MM.1S (cell line): ENCODE results near the gene DUS3L.

Experiments used
- DNase-seq: peaks from one replicate; pipeline ENCODE4 v3.0.0-alpha.2; 2015
- H2AFZ ChIP-seq: fragments of 300-600 bp; sonication (generic); 2 replicates; pipeline ENCODE4 v1.6.0; 2016; ENCODE audit warnings: antibody characterized with exemption, low read length
- H3F3A ChIP-seq: fragments of 300-600 bp; sonication (generic); 2 replicates; pipeline ENCODE4 v1.6.1; 2016; ENCODE audit warnings: mild to moderate bottlenecking, antibody characterized with exemption, low read length, moderate library complexity, mixed read lengths; ENCODE audit not compliant: insufficient read depth
- H3K27ac ChIP-seq: fragments of 300-600 bp; sonication (generic); 2 replicates; pipeline ENCODE4 v1.5.1; 2016; ENCODE audit warnings: mild to moderate bottlenecking, low read length
- H3K27me3 ChIP-seq: fragments of 300-600 bp; sonication (generic); replicated peaks from 2 replicates; pipeline ENCODE4 v1.6.0; 2016; ENCODE audit warnings: low read length; ENCODE audit not compliant: insufficient read depth
- H3K36me3 ChIP-seq: fragments of 300-600 bp; sonication (generic); replicated peaks from 2 replicates; pipeline ENCODE4 v1.6.1; 2016; ENCODE audit warnings: mild to moderate bottlenecking, low read length, mixed read lengths; ENCODE audit not compliant: insufficient read depth
- H3K4me1 ChIP-seq: fragments of 300-600 bp; sonication (generic); 2 replicates; pipeline ENCODE4 v1.6.1; 2016; ENCODE audit warnings: low read length, mixed read lengths
- H3K4me2 ChIP-seq: fragments of 300-600 bp; sonication (generic); 2 replicates; pipeline ENCODE4 v1.6.0; 2016; ENCODE audit warnings: low read depth, low read length
- H3K4me3 ChIP-seq: fragments of 300-600 bp; sonication (generic); 2 replicates; pipeline ENCODE4 v1.5.1; 2016; ENCODE audit warnings: low read length, mixed read lengths
- H3K79me2 ChIP-seq: fragments of 300-600 bp; sonication (generic); 2 replicates; pipeline ENCODE4 v1.6.1; 2016; ENCODE audit warnings: mixed run types, low read length, mixed read lengths
- H3K9ac ChIP-seq: fragments of 300-600 bp; sonication (generic); 2 replicates; pipeline ENCODE4 v1.6.1; 2016; ENCODE audit warnings: low read length, mixed read lengths
- H3K9me2 ChIP-seq: fragments of 300-600 bp; sonication (generic); replicated peaks from 2 replicates; pipeline ENCODE4 v1.6.1; 2016; ENCODE audit warnings: mild to moderate bottlenecking, low read length, mixed read lengths; ENCODE audit not compliant: insufficient read depth
- H3K9me3 ChIP-seq: fragments of 300-600 bp; sonication (generic); replicated peaks from 2 replicates; pipeline ENCODE4 v1.6.1; 2016; ENCODE audit warnings: mild to moderate bottlenecking, low read length, mixed read lengths; ENCODE audit not compliant: insufficient read depth
- H4K20me1 ChIP-seq: fragments of 300-600 bp; sonication (generic); 2 replicates; pipeline ENCODE4 v1.6.1; 2016; ENCODE audit warnings: mild to moderate bottlenecking, low read length, moderate library complexity, mixed read lengths; ENCODE audit not compliant: insufficient read depth
- EZH2 ChIP-seq: fragments of 300-600 bp; sonication (generic); optimal IDR thresholded peaks from 2 replicates; pipeline ENCODE3; 2017; ENCODE audit warnings: low read depth, mild to moderate bottlenecking, antibody characterized with exemption, low read length, mixed read lengths
- EZH2phosphoT487 ChIP-seq: fragments of 300-600 bp; sonication (generic); IDR thresholded peaks from 2 replicates; pipeline ENCODE4 v1.6.1; 2018; ENCODE audit warnings: antibody characterized with exemption, low read length
- TF ChIP-seq, protein P1 (sequence below): fragments of 300-600 bp; sonication (generic); IDR thresholded peaks from 2 replicates; pipeline ENCODE4 v1.5.1; 2016; ENCODE audit warnings: antibody characterized with exemption, low read length, mixed read lengths

The DUS3L gene

DNA sequence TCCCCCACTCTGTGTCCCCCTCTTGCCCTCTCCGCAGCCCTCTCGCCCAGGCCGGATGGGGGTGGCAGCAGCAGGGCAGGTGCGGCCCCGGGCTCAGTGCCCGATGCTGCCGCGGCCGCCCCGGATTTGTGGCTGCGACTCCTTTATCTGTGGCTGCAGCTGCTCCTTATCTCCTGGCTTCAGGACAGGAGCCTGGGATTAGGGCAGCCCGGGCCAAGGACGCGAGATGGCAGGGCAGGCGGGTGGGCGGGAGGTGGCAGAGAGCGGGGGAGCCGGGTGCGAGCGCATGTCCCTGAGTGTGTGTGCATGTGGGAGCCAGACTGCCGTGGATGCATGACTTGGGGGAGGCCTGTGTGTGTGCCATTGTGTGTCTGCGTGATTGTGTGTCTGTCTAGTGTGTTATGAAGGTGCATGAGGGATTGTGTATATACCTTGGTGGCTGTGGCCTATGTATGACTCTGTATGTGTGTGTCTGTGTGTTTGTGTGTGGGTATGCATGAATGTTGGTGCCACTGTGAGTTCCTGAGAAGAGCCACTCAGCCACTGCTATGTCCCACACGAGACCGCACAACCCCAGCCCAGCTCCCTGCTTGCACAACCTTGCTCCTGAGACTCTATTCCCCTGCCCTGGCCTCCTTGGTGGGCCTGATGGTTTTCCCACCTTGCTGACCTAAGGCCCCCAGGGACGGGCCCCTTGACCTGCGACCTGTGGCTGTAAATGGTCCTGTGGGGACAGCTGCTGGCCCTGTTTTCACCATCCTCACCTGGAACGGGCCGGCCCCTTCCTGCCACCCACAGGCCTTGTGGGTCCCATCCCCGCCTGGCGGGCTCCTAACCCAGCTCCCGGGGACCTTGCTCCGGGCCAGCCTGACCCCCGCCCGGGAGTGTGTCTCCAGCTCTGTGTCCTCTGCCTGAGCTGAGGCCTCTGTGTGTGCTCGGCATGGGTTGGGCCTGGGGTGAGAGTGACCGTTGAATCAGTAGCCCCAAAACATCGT lies 8.6 kb upstream of the DUS3L start:
- no peak overlapping the region for H3K4me2 ChIP-seq
- H3K79me2 ChIP-seq = no peaks in the 10 kb centered on the region
- H3K9ac ChIP-seq = no peak overlapping the region
- no peaks in the 10 kb centered on the region for H4K20me1 ChIP-seq
- H2AFZ ChIP-seq = no peak overlapping the region
- TF ChIP-seq EZH2phosphoT487 (no peak), EZH2 (no peak)
- TF ChIP-seq, protein P1, sequence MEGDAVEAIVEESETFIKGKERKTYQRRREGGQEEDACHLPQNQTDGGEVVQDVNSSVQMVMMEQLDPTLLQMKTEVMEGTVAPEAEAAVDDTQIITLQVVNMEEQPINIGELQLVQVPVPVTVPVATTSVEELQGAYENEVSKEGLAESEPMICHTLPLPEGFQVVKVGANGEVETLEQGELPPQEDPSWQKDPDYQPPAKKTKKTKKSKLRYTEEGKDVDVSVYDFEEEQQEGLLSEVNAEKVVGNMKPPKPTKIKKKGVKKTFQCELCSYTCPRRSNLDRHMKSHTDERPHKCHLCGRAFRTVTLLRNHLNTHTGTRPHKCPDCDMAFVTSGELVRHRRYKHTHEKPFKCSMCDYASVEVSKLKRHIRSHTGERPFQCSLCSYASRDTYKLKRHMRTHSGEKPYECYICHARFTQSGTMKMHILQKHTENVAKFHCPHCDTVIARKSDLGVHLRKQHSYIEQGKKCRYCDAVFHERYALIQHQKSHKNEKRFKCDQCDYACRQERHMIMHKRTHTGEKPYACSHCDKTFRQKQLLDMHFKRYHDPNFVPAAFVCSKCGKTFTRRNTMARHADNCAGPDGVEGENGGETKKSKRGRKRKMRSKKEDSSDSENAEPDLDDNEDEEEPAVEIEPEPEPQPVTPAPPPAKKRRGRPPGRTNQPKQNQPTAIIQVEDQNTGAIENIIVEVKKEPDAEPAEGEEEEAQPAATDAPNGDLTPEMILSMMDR = no peak
- DNase-seq = no peak
- H3K27ac ChIP-seq = no peak overlapping the region
- H3F3A ChIP-seq = no peaks in the 10 kb centered on the region
- peaks cover 8% of the 10 kb centered on the region; the same call in 1 of the 2 replicates for H3K4me1 ChIP-seq
- no peaks in the 10 kb centered on the region for H3K36me3 ChIP-seq
- no peaks in the 10 kb centered on the region for H3K9me2 ChIP-seq
- H3K27me3 ChIP-seq = peaks cover 48% of the 10 kb centered on the region
- no peaks in the 10 kb centered on the region for H3K9me3 ChIP-seq
- H3K4me3 ChIP-seq = no peak overlapping the region

DNA sequence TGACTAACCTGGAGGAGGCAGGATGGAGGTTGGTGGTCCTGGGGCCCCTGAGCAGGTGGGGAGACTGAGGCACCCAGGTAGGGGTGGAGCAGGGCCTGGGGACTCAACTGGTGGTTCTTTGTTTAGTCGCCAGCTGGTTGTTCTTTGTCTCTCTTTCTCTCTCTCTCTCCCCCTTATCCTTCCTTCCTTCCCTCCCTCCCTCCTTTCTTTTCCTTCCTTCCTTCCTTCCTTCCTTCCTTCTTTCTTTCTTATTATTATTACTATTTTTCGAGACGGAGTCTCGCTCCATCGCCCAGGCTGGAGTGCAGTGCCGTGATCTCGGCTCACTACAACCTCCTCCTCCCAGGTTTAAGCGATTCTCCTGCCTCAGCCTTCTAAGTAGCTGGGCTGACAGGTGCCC lies 7.3 kb upstream of the DUS3L start:
- Histone ChIP-seq H3K9me3 (no peaks in the 10 kb centered on the region), H4K20me1 (no peaks in the 10 kb centered on the region), H3K4me3 (no peak overlapping the region), H3F3A (no peaks in the 10 kb centered on the region), H2AFZ (no peak overlapping the region), H3K36me3 (no peaks in the 10 kb centered on the region), H3K9ac (no peak overlapping the region), H3K4me1 (0 out of 2 replicates have a peak, but pooled peaks cover 4% of the 10 kb centered on the region), H3K27me3 (peaks cover 56% of the 10 kb centered on the region), H3K79me2 (no peaks in the 10 kb centered on the region), H3K4me2 (no peak overlapping the region), H3K27ac (no peak overlapping the region), H3K9me2 (no peaks in the 10 kb centered on the region)
- TF ChIP-seq, protein P1 = no peak
- TF ChIP-seq EZH2phosphoT487 = no peak
- no peak for TF ChIP-seq EZH2
- DNase-seq = no peak

DNA sequence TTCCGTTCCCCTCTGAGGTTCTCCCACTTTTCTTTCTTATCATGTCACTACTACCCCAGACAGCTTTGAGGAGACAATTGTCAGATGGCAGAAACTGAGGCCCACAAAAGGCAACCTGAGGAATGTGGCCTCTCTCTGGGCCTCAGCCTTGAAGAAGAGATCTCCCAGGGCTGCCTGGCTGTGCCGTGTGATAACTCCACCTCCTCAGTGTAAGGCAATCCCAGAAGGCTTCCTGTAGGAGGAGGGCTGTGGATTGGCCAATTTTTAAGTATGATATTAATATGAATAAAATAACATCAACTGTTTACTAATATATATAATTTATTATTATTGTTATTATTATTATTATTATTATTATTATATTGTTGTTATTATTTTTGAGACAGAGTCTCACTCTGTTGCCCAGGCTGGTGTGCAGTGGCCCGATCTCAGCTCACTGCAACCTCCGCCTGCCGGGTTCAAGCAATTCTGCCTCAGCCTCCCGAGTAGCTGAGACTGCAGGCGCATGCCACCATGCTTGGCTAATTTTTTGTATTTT lies 4.5 kb upstream of the DUS3L start:
- Histone ChIP-seq H3F3A (no peaks in the 10 kb centered on the region), H3K27me3 (peaks cover 46% of the 10 kb centered on the region), H2AFZ (no peak overlapping the region), H4K20me1 (no peaks in the 10 kb centered on the region), H3K9ac (no peak overlapping the region), H3K79me2 (no peaks in the 10 kb centered on the region), H3K4me2 (no peak overlapping the region), H3K9me2 (no peaks in the 10 kb centered on the region), H3K27ac (no peak overlapping the region), H3K4me3 (no peak overlapping the region), H3K4me1 (no peaks in the 10 kb centered on the region), H3K9me3 (no peaks in the 10 kb centered on the region), H3K36me3 (no peaks in the 10 kb centered on the region)
- no peak for DNase-seq
- TF ChIP-seq, protein P1 = no peak
- TF ChIP-seq EZH2phosphoT487 (no peak), EZH2 (no peak)
